ENCODE results near the gene TM9SF4. TPM values are rescaled to one million over a fixed set of nuclear protein-coding genes. Genes with fewer than 3 reads are reported as not detected.

Gene TM9SF4
- total RNA-seq, 1 donor from 2014 or later = 39.6 TPM

- Histone ChIP-seq H3K4me3 (ENCODE audit: low read depth, low read length) (no peak overlapping the region), H3K27me3 (ENCODE audit: control insufficient read depth, insufficient read depth, low read length) (no peaks in the 10 kb centered on the region), H3K36me3 (ENCODE audit: control insufficient read depth, insufficient read depth, low read length) (peaks cover 6% of the 10 kb centered on the region)
- no peak for DNase-seq (ENCODE audit: low read depth)
- no peak for TF ChIP-seq CTCF (IDR thresholded peaks at IDR 0.05; ENCODE audit: insufficient read depth, low read length, poor library complexity, severe bottlenecking)
Observed at GRCh38 chr20:32158351-32158750, 48.8 kb downstream of the TM9SF4 start.

DNA sequence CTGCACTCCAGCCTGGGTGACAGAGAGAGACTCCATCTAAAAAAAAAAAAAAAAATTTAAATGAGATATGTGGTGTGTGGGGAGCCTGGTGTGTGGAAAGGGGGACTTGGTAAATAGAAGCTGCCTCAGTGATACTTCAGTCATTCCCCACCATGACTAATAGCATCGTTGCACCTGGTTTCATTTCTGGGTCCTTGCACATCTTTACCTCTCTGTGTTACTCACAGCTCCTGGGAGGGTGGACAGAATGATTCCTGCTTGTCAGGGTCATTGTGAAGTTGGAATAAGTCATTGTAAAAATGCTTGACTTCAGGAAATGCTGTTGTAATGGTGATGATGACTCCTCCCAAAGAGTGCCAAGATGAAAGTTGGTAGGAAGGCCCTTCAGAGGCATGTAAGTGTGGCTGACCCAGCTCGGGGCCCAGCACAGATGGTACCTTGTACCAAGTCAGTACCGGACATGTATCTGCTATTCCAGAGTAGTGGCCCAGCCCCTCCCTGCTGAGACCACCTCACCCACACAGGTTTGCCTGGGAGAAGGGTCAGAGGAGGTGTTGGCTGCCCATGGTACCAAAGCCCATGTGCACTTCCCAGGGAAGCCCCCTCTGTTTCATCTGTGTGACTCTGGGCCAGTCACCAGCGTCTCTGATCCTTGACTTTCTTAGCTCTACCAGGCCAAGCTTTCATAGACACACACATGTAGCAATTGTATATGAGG lies 49.6 kb downstream of the TM9SF4 start:
- H3K36me3 ChIP-seq (ENCODE audit: control insufficient read depth, insufficient read depth, low read length) = peaks cover 6% of the 10 kb centered on the region
- H3K4me3 ChIP-seq (ENCODE audit: low read depth, low read length) = no peak overlapping the region
- H3K27me3 ChIP-seq (ENCODE audit: control insufficient read depth, insufficient read depth, low read length) = no peaks in the 10 kb centered on the region
- no peak for TF ChIP-seq CTCF (IDR thresholded peaks at IDR 0.05; ENCODE audit: insufficient read depth, low read length, poor library complexity, severe bottlenecking)
- no peak for DNase-seq (ENCODE audit: low read depth)

DNA sequence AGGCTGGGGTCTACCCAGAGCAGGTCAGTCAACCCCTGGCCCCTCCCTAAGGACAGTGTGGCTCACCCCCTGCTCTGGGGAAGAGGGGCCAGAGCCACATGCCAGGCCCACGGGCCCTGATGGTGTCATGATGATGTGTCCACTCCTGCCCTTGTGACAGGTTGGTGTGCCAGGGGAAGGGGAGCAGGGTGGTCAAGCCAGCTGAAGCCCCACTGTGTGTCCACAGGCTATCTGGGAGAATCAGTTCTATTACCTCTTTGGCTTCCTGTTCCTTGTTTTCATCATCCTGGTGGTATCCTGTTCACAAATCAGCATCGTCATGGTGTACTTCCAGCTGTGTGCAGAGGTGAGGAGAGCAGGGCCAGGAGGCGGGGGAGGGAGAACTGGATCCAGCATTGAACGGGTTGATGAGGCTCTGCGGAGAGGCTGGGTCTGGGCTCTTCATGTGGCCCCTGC lies 50.3 kb downstream of the TM9SF4 start:
- Histone ChIP-seq H3K27me3 (ENCODE audit: control insufficient read depth, insufficient read depth, low read length) (no peaks in the 10 kb centered on the region), H3K36me3 (ENCODE audit: control insufficient read depth, insufficient read depth, low read length) (peaks cover 6% of the 10 kb centered on the region)

GRCh38 chr20:32160341-32160740 lies 50.8 kb downstream of the TM9SF4 start:
- peaks cover 6% of the 10 kb centered on the region for H3K36me3 ChIP-seq (ENCODE audit: control insufficient read depth, insufficient read depth, low read length)
- TF ChIP-seq CTCF (IDR thresholded peaks at IDR 0.05; ENCODE audit: insufficient read depth, low read length, poor library complexity, severe bottlenecking) = no peak
- H3K4me3 ChIP-seq (ENCODE audit: low read depth, low read length) = no peak overlapping the region
- no peak for DNase-seq (ENCODE audit: low read depth)
- no peaks in the 10 kb centered on the region for H3K27me3 ChIP-seq (ENCODE audit: control insufficient read depth, insufficient read depth, low read length)

More for the DNA sequence above, 50.3 kb downstream of the TM9SF4 start:
- H3K4me3 ChIP-seq (ENCODE audit: low read depth, low read length) = no peak overlapping the region
- TF ChIP-seq CTCF (IDR thresholded peaks at IDR 0.05; ENCODE audit: insufficient read depth, low read length, poor library complexity, severe bottlenecking) = no peak
- no peak for DNase-seq (ENCODE audit: low read depth)

DNA sequence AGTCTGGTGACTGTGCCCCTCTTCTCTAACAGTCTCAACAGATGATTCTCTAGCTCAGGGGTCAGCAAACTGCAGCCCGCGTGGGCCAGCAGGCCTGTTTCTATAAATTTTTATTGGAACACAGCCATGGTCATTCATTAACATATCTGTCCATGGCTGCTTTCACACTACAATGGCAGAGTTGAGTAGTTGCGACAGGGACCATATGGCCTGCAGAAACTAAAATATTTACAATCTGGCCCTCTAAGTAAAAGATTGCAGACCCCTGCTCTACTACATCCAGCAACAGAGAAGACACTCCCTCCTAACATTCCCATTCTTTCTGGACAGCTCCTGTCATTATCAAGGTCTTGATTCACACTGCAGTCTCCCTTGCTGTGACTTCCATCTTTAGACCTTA lies 52.8 kb downstream of the TM9SF4 start:
- H3K36me3 ChIP-seq (ENCODE audit: control insufficient read depth, insufficient read depth, low read length) = peaks cover 6% of the 10 kb centered on the region

More for the DNA sequence above, 52.8 kb downstream of the TM9SF4 start:
- H3K27me3 ChIP-seq (ENCODE audit: control insufficient read depth, insufficient read depth, low read length) = no peaks in the 10 kb centered on the region
- DNase-seq (ENCODE audit: low read depth) = no peak
- no peak overlapping the region for H3K4me3 ChIP-seq (ENCODE audit: low read depth, low read length)
- TF ChIP-seq CTCF (IDR thresholded peaks at IDR 0.05; ENCODE audit: insufficient read depth, low read length, poor library complexity, severe bottlenecking) = no peak
